NCI-H128 (cell line): ENCODE results near the gene VWF.

Experiments used
- DNase-seq: peaks from one replicate; lab custom pipeline; 2025; ENCODE audit not compliant: unreplicated experiment; lab: John Stamatoyannopoulos, UW

VWF gene

GRCh38 chr12:5921966-5922899 lies 202.2 kb downstream of the VWF start:
- DNase-seq, result no peak

- DNase-seq, result no peak
Measured at GRCh38 chr12:5921027-5921909, 203.2 kb downstream of the VWF start.

- no peak for DNase-seq
Measured at GRCh38 chr12:5916785-5917290, 207.6 kb downstream of the VWF start.

DNA sequence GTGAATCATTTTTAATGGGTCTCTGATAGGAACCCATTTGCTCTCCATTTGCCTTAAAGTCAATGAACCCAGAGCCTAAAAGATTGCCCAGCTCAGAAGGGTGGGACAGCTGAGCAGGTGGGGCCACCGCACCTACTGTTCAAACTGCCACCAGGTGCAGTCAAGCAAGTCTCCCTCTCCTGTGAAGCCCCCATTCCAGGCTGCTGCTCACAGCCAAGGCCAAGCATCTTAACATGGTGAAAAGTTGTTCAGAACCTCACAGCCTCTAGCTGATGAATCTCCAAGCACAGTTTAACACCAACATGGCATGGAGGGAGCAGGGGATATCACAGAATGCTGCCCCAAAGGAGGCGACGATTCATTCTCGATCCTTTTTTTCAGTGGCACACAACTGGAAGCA lies 209.0 kb downstream of the VWF start:
- DNase-seq, result no peak

DNA sequence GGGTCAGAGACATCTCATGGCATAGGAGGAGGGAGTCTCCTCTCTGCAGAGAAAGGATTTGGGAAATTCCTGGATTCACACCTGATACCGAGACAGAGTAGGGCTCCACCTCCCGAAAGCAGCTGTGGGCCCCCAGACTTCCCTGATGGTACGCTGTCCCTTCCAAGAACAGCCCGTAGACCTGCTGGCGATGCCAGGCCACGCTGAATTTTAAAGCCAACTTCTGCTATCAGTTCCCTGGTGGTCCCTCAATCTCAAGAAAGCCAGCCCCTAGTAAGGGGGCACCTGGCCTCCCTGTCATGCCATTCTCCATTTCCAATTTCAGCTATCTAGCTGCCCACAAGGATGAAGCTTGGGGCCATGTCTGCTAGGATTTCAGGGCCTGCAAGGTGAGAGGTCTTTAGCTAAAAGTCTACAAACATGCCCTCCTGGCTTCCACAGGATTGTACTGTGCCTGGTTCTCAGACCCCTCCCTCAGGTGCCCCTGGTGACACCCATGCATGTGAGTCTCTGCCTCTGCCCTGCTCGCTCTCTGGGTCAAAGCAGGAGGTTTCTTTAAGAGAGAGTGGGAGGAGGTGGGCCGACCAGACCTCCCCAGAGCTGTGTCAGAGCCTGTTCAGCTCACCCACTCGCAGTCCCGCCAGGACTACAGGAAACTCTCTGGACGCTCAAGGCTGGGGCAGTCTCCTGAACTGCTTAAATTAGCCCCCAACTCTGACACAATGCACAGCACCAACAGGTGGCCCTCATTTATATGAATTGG lies 209.9 kb downstream of the VWF start:
- no peak for DNase-seq

- no peak for DNase-seq
Measured at GRCh38 chr12:5913387-5913786, 211.1 kb downstream of the VWF start.

DNA sequence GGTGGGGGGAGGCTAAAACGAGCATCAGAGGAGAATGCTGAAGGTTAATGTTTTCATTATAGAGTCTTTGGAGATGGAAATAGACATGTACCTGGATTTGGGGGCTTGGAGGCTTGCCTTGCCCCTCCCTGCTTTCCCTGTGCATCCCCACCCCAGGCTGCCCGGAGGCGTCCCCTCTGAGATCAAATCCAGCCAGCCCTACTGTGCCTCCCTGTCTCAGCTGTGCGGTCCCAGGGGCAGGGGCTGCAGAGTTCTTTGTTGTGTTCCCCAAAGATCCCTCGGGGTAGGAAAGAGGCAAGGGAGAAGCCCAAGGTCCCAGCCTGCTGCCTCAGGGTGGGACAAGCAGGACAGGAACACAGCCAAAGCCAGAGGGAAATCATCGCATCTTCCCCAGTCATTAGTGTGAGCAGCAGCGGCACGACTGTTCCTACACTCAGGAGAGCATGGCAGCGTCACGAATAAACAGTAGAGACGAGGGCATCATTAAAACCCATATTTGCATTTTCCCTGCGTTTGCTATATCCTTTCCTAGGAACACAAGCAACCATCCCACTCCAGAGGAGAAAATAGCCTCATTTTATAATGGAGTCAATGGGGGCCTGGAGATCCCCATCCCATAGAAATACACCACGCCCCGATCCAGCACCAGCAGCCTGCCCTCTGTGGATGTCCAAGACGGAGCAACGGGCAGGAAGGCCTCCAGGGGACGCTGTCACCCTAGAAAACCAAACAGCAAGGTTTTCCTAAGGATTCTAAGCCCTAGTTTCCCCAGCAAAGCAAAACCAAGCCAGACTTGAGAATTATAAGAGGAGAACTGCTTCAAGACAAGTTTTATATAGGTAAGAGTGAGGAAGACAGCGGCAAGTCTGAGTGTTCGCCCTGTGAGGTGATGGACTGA lies 211.8 kb downstream of the VWF start:
- DNase-seq, result no peak

DNA sequence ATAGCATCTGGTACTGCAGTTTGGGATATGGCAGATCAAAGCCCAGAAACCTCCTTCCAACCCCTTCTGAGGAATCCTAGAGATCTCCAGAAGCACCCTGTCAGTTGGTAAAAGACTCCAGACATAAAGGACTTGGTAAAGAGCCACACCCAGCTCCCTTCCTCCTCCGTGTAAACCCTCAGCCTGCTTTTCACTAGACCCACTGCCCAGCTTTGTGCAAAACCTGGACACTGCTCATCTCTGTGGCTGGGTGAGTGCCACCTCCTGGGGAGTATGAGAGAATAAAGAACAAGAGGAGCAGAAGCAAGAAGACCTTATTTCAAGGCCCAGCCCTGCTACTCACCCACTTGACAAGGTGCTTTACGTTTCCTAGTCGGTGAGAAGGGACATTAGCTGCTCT lies 212.5 kb downstream of the VWF start:
- no peak for DNase-seq

DNA sequence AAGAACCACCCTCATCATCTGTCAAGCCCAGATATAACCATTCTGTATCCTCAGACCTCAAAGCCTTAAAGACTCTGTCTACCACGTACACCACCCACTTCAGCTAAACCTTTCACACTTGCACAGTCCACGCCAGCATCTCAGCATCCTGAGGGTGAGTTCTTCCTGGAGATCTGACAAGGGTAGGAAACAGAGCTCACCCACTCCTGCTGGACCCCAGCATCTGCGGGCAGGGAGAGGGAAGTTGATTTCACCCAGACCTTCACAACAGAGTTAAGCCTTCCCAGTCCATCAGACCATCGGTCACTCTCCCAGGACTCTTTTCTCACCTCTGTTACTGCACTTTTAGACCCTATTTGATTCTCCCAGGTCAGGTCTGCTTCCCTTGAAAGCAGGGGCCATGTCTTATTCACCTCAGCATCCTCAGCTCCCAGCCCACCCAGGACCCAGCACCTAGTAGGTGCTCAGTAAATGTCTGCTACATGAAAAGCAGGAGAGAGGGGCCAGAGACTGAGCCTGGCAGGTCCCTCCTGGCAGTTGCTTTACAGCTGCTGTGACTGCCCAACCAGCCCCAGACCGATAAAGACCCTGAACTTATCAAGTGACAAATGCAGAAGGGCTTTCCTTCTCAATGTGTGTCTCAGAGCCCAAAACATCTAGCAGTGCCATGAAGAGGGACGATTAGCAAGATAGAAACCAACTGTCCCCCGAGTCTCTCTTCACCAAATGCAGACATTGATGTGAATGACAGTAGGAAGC lies 213.5 kb downstream of the VWF start:
- no peak for DNase-seq

DNA sequence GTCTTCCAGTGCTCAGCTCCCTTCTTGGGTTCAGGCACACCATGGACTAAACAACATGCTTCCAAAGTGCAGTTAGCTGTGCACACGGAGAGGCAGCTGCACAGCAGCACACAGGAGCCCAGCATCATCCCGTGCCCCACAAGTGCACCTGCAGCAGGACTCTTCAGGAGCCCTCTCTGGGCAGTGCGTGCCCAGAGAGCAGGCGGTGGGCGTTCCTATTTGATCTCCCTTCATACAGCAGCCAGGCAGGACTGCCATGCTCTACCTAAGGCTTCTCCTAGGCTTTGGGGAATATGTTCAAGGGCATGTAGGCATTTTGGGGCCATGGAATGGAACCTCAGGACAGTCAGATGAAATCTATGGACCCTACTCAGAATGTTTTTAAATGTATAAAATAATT lies 214.9 kb downstream of the VWF start:
- DNase-seq, result no peak

DNA sequence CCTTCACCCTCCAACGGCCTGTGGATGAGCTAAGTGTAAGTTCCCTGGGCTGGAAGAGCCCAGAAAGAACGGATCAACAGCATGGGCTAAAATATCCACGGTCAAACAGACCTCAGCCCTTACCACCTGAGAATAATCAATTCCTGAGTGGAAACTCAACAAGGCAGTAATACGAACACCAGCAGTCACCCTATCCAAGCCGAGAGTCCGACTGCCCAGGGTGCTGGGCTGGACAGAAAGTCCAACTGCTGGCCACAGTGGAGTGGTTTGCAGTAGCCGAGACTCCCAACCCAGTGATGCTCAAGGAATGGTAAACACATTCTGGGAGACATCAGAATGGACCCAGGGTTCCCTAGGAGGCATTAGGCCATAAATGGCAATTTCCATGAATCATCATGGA lies 216.2 kb downstream of the VWF start:
- DNase-seq, result no peak

DNA sequence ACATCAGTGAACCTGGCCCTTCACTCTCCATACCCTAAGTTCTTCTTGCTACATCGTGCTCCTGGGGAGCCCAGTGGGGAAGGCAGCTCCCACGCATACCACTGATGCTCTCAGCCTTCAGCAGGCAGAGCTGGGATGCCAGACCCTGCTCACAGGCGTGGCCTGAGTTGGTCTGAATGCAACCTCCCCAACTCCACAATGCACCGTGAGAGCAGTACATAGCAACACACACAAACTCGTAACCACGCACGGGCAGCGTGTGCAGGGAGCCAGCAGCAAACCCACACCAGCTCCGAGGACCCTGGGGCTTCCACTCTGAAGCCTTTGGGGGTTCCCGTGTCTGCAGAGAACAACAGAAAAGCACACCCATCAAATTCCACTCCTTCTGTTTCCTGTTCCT lies 216.7 kb downstream of the VWF start:
- DNase-seq, result no peak

- no peak for DNase-seq
Measured at GRCh38 chr12:5905757-5906156, 218.7 kb downstream of the VWF start.

DNA sequence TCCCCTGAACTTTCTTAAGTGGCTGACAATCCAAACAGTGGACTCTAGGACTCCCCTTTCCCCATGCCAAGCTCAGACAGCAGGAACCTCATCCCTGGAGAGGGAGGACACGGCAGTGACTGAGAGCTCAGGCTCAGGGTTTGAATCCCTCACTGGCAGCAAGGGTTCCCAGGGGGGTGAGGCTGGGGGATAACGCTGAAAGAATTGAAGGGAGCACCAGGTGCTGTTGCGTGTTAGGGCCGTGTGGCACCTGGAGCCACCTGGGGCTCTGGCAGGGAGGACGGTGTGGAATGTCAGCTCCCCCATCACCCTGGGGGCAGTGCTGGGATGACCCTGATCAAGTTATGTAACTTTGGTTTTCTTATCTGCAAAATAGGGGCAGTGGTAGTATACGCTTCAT lies 219.5 kb downstream of the VWF start:
- no peak for DNase-seq

DNA sequence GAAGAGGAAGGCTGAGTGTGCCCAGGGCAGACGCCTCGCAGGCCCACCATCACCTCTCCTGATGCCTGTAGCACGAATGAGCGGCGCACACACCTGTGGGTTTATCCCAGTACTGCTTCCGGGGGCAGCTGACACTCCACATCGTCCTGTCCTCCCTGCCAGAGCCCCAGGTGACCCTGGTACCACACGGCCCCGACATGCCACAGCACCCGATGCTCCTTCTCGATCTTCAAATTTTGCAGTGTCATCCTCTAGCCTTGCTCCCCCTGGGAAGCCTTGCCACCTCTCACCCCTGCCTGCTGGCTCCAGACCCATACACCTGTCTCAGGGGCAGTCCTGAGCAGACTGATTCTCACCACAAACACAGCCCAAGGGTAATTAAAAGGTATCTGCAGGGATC lies 220.0 kb downstream of the VWF start:
- DNase-seq, result no peak

DNA sequence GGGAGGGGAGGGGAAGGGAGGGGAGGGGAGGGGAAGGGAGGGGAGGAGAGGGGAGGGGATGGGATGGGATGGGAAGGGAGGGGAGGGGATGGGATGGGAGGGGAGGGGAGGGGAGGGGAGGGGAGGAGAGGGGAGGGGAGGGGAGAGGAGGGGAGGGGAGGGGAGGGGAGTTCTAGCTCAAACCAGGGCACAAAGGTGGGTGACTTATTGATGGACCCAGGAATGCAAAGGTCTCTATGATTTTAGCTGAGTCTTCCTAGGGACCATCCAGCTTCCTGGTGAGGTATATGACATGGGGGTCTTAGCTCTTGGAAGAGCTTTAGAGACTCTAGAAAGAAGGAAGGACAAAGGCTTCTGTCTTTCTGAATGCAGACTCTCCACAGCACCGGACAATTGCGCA lies 221.7 kb downstream of the VWF start:
- no peak for DNase-seq

GRCh38 chr12:5901416-5901815 lies 223.1 kb downstream of the VWF start:
- DNase-seq, result no peak

- DNase-seq, result no peak
Measured at GRCh38 chr12:5900533-5901205, 223.8 kb downstream of the VWF start.

GRCh38 chr12:5900076-5900475 lies 224.4 kb downstream of the VWF start:
- no peak for DNase-seq
